Gastrocnemius medialis (tissue), 4 donors: ENCODE measurements around the gene ABCC3. TPM values are rescaled to one million over a fixed set of nuclear protein-coding genes. Genes with fewer than 3 reads are reported as not detected.

Source experiments
- ATAC-seq, 2 donors: fragments of 150-250 bp; one replicate each; pipeline ENCODE4 v1.9.1; 2016
- DNase-seq, 2 donors: peaks; one replicate each; pipeline ENCODE4 v3.0.0-alpha.2; 2019
- H3K27ac ChIP-seq, 4 donors: fragments of 200-600 bp; sonication (generic); 1 replicate in 1 of 4; 2 replicates in 3 of 4; pipeline ENCODE4 v1.5.1; 2016 to 2018; ENCODE audit warnings: mild to moderate bottlenecking in 2 of 4, moderate library complexity in 1 of 4
- H3K27me3 ChIP-seq, 3 donors: fragments of 200-600 bp; sonication (generic) in 2 of 3; 1 replicate in 1 of 3; 2 replicates in 2 of 3; pipeline versions ENCODE4 v1.5.1 to v1.6.0; 2016 to 2019; ENCODE audit warnings: mild to moderate bottlenecking in 1 of 3, moderate library complexity in 1 of 3
- H3K36me3 ChIP-seq, 2 donors: fragments of 200-600 bp; sonication (generic) in 1 of 2; one replicate each; pipeline ENCODE4 v1.5.1; 2017 to 2018
- H3K4me1 ChIP-seq, 2 donors: fragments of 200-600 bp; sonication (generic) in 1 of 2; one replicate each; pipeline ENCODE4 v1.5.1; 2016 to 2017; ENCODE audit warnings: mild to moderate bottlenecking in 2 of 2
- H3K4me3 ChIP-seq, 4 donors: fragments of 200-600 bp; sonication (generic) in 3 of 4; 1 replicate in 1 of 4; 2 replicates in 3 of 4; pipeline ENCODE4 v1.5.1; 2016 to 2019; ENCODE audit warnings: mild to moderate bottlenecking in 2 of 4
- H3K9me3 ChIP-seq, 3 donors: fragments of 200-600 bp; sonication (generic) in 2 of 3; 1 replicate in 1 of 3; 2 replicates in 2 of 3; pipeline ENCODE4 v1.5.1; 2016 to 2019
- CTCF ChIP-seq, 5 experiments: fragments of 450-650 bp in 3 of 5; fragments of 200-600 bp in 2 of 5; sonication (generic) in 2 of 5; IDR thresholded peaks in 4 of 5; conservative IDR thresholded peaks in 1 of 5; 1 replicate in 4 of 5; 2 replicates in 1 of 5; pipeline ENCODE4 v1.5.1; 2016 to 2019; ENCODE audit warnings: antibody characterized with exemption in 5 of 5, mild to moderate bottlenecking in 3 of 5, moderate library complexity in 3 of 5
- POLR2A ChIP-seq, 2 donors: fragments of 450-650 bp; IDR thresholded peaks; one replicate each; pipeline ENCODE4 v1.6.1; 2017; ENCODE audit warnings: antibody characterized with exemption in 2 of 2, mild to moderate bottlenecking in 2 of 2, moderate library complexity in 2 of 2
- in situ Hi-C, 4 donors: fragments of 200-750 bp; cut with MboI; loops; one replicate each; pipeline versions ENCODE4 v1.15.0 to v1.8.0; 2017; ENCODE audit warnings: low sequenced_read_pairs in 4 of 4
- intact Hi-C: fragments of 100-400 bp; cut with DNase I; formaldehyde crosslinking; loops from one replicate; pipeline ENCODE4 v1.15.1; 2023; ENCODE audit warnings: low total_unique reads
- total RNA-seq, 4 donors: library from RNA; depleted of rRNA; stranded (reverse); fragments of >200 nt; gene quantifications; one replicate each; pipeline versions ENCODE4 v1.1.0 to v1.2.3, GENCODE V29; 2016

ABCC3 gene
- total RNA-seq, 4 donors from 2014 or later, result 0.51 to 1.3 (median 0.76) TPM

DNA sequence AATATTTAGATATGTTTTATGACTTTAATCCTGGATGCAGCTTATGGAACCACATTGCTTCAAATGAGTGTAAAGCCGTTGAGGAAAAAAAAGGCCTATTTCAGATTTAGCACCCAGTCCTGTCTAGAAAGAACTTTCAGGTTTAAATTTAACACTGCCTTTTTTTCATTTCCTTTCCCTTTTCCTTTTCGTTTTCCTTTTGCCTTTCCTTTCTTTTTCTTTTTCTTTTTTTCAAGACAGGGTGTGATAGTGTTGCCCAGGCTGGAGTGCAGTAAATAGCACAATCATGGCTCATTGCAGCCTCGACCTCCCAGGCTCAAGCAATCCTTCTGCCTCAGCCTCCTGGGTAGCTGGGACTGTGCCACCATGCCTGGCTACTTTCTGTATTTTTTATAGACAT is 100.6 kb downstream of the ABCC3 start:
- TF ChIP-seq CTCF (IDR thresholded peaks at IDR 0.05 in 4 of 5, conservative IDR thresholded peaks at IDR 0.05 in 1 of 5) (no peak), POLR2A (IDR thresholded peaks at IDR 0.05) (no peak)
- intact Hi-C loops, result no loop called here
- no peak for DNase-seq
- in situ Hi-C loops, result no loop called here
- ATAC-seq, result no peak
- H3K36me3 ChIP-seq, result peaks cover 0 to 19% of the 10 kb centered on the region in 2 donors
- peaks cover 9 to 25% of the 10 kb centered on the region in 2 donors for H3K4me1 ChIP-seq
- no peaks in the 10 kb centered on the region for H3K27me3 ChIP-seq
- no peak overlapping the region for H3K27ac ChIP-seq
- no peak overlapping the region for H3K4me3 ChIP-seq
- H3K9me3 ChIP-seq, result no peaks in the 10 kb centered on the region

GRCh38 chr17:50737118-50737698 is 102.5 kb downstream of the ABCC3 start:
- H3K4me1 ChIP-seq, result peaks cover 8 to 11% of the 10 kb centered on the region in 2 donors
- DNase-seq, result no peak
- no peaks in the 10 kb centered on the region for H3K27me3 ChIP-seq
- peaks cover 0 to 38% of the 10 kb centered on the region in 2 donors for H3K36me3 ChIP-seq
- in situ Hi-C loops (no loop called here), intact Hi-C loops (no loop called here)
- H3K4me3 ChIP-seq, result no peak overlapping the region
- H3K27ac ChIP-seq, result no peak overlapping the region
- TF ChIP-seq CTCF (IDR thresholded peaks at IDR 0.05 in 4 of 5, conservative IDR thresholded peaks at IDR 0.05 in 1 of 5), result no peak
- TF ChIP-seq POLR2A (IDR thresholded peaks at IDR 0.05), result no peak
- H3K9me3 ChIP-seq, result no peaks in the 10 kb centered on the region
- no peak for ATAC-seq

DNA sequence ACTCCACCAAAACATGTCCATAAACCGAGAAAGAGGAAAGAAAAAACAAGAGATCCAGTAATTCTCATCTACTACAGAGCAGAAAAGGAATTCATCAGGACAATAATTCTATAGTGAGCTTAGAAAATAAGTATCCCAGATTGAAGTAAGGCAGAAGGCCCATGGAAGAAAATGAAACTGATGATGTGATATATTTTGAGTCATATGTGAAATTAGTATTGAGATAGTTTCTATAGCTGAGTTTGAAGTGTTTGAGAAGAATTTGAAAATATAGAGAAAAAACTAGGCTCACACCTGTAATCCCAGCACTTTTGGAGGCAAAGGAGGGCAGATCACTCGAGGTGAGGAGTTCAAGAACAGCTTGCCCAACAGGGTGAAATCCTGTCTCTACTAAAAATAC is 104.4 kb downstream of the ABCC3 start:
- in situ Hi-C loops, result no loop called here
- ATAC-seq, result no peak

More for the DNA sequence above, 104.4 kb downstream of the ABCC3 start:
- Histone ChIP-seq H3K4me1 (peaks cover 8 to 11% of the 10 kb centered on the region in 2 donors), H3K9me3 (no peaks in the 10 kb centered on the region), H3K27me3 (no peaks in the 10 kb centered on the region), H3K27ac (no peak overlapping the region), H3K4me3 (no peak overlapping the region), H3K36me3 (peaks cover 0 to 57% of the 10 kb centered on the region in 2 donors)
- TF ChIP-seq POLR2A (IDR thresholded peaks at IDR 0.05), result no peak
- no peak for TF ChIP-seq CTCF (IDR thresholded peaks at IDR 0.05 in 4 of 5, conservative IDR thresholded peaks at IDR 0.05 in 1 of 5)
- intact Hi-C loops, result no loop called here
- DNase-seq, result no peak

Other genes starting within 250 kb of the ABCC3 start
- 10 to 100 TPM; 25.4 to 73.2 (median 55.8) TPM for gene LRRC59, start 237.4 kb upstream of the ABCC3 start, total RNA-seq
- gene ACSF2, start 208.7 kb upstream of the ABCC3 start, total RNA-seq, result 10 to 100 TPM in 3 of 4 donors, 1 to 10 TPM in 1; 8.7 to 61.4 (median 34.2) TPM
- gene CHAD, start 166.0 kb upstream of the ABCC3 start, total RNA-seq, result 1 to 10 TPM in 2 of 4 donors, not detected in 2; 1.8 to 8.8 TPM
- 10 to 100 TPM; 27.1 to 67.4 (median 52.7) TPM for gene RSAD1, start 156.0 kb upstream of the ABCC3 start, total RNA-seq
- gene MYCBPAP, start 126.4 kb upstream of the ABCC3 start, total RNA-seq, result not detected
- gene EPN3, start 102.1 kb upstream of the ABCC3 start, total RNA-seq, result not detected
- 10 to 100 TPM; 22.3 to 67.9 (median 29.1) TPM for gene SPATA20, start 87.7 kb upstream of the ABCC3 start, total RNA-seq
- gene CACNA1G, start 74.2 kb upstream of the ABCC3 start, total RNA-seq, result under 1 TPM in 2 of 4 donors, not detected in 2; 0.09 to 0.10 TPM
- gene ANKRD40, start 73.0 kb downstream of the ABCC3 start, total RNA-seq, result 100 to 1,000 TPM in 3 of 4 donors, 10 to 100 TPM in 1; 97.3 to 135 (median 112) TPM
- gene LUC7L3, start 84.7 kb downstream of the ABCC3 start, total RNA-seq, result 10 to 100 TPM; 10.4 to 67.3 (median 25.7) TPM
- not detected for gene ANKRD40CL, start 132.6 kb downstream of the ABCC3 start, total RNA-seq
- gene WFIKKN2, start 200.7 kb downstream of the ABCC3 start, total RNA-seq, result under 1 TPM in 3 of 4 donors, not detected in 1; 0.09 to 0.22 (median 0.20) TPM
- gene TOB1, start 231.5 kb downstream of the ABCC3 start, total RNA-seq, result 10 to 100 TPM; 13.6 to 53.5 (median 28.2) TPM